CD4-positive, alpha-beta T cell (primary cell): ENCODE data around the gene GATAD2B. TPM values are rescaled to one million over a fixed set of nuclear protein-coding genes. Genes with fewer than 3 reads are reported as not detected.

Experiments used
- ATAC-seq: fragments of 200-7000 bp; cut with Tn5 transposase; one replicate; pipeline ENCODE4 v1.10.0; 2022; ENCODE audit warnings: mild to moderate bottlenecking; ENCODE audit not compliant: poor library complexity
- CTCF ChIA-PET: fragments of 350-600 bp; sonication (Branson Sonifier 250); formaldehyde crosslinking; loops from one replicate; lab custom pipeline; 2021; ENCODE audit warnings: antibody characterized with exemption, inconsistent platforms; lab: Charles Lee
- POLR2A ChIA-PET: fragments of 350-600 bp; sonication (Branson Sonifier 250); formaldehyde crosslinking; loops from one replicate; lab custom pipeline; 2021; ENCODE audit warnings: antibody characterized with exemption, inconsistent platforms; lab: Charles Lee
- DNase-seq, 14 experiments: peaks; one replicate each; pipeline ENCODE4 v3.0.0-alpha.2; 2013 to 2020; ENCODE audit warnings: mixed read lengths in 2 of 14
- H3K27ac ChIP-seq, 2 donors: one replicate each; pipeline versions ENCODE4 v1.5.1 to v1.7.0; 2013; ENCODE audit warnings: low read length in 2 of 2, low read depth in 1 of 2, mild to moderate bottlenecking in 1 of 2
- H3K27me3 ChIP-seq, 2 experiments: 1 replicate in 1 of 2; 2 replicates in 1 of 2; pipeline versions ENCODE4 v1.6.1 to v1.7.0; 2013; ENCODE audit warnings: low read length in 2 of 2, control low read depth in 1 of 2, mild to moderate bottlenecking in 1 of 2, moderate library complexity in 1 of 2; ENCODE audit not compliant: insufficient read depth in 2 of 2, control insufficient read depth in 1 of 2
- H3K36me3 ChIP-seq: one replicate; pipeline ENCODE4 v1.6.1; 2013; ENCODE audit warnings: low read length, control low read depth; ENCODE audit not compliant: insufficient read depth
- H3K4me1 ChIP-seq: one replicate; pipeline ENCODE4 v1.6.1; 2013; ENCODE audit warnings: low read length, control low read depth; ENCODE audit not compliant: insufficient read depth
- H3K4me3 ChIP-seq: one replicate; pipeline ENCODE4 v1.5.1; 2013; ENCODE audit warnings: mild to moderate bottlenecking, low read length, moderate library complexity
- H3K9me3 ChIP-seq, 2 experiments: 1 replicate in 1 of 2; 2 replicates in 1 of 2; pipeline versions ENCODE4 v1.6.1 to v1.7.0; 2013; ENCODE audit warnings: low read length in 2 of 2, mild to moderate bottlenecking in 2 of 2, control low read depth in 1 of 2, moderate library complexity in 1 of 2; ENCODE audit not compliant: control insufficient read depth in 1 of 2, insufficient read depth in 1 of 2
- H3K27ac Mint-ChIP-seq: one replicate; pipeline ENCODE4 v1.8.0; 2020; ENCODE audit warnings: mixed read lengths
- H3K27me3 Mint-ChIP-seq: one replicate; pipeline ENCODE4 v1.8.0; 2021; ENCODE audit warnings: mixed read lengths
- H3K36me3 Mint-ChIP-seq: one replicate; pipeline ENCODE4 v1.8.0; 2021; ENCODE audit warnings: low read depth, mixed read lengths
- H3K4me1 Mint-ChIP-seq: one replicate; pipeline ENCODE4 v1.8.0; 2021; ENCODE audit warnings: low read depth, mixed read lengths
- H3K4me3 Mint-ChIP-seq: one replicate; pipeline ENCODE4 v1.8.0; 2020; ENCODE audit warnings: mild to moderate bottlenecking, mixed read lengths
- H3K9me3 Mint-ChIP-seq: one replicate; pipeline ENCODE4 v1.8.0; 2020; ENCODE audit warnings: mixed read lengths
- CTCF ChIP-seq: fragments of 200-600 bp; IDR thresholded peaks from one replicate; pipeline ENCODE4 v1.8.0; 2022; ENCODE audit warnings: antibody characterized with exemption, mild to moderate bottlenecking
- intact Hi-C, 2 experiments: fragments of 100-400 bp; cut with DNase I in 1 of 2; cut with micrococcal nuclease in 1 of 2; formaldehyde crosslinking; loops; one replicate each; pipeline versions ENCODE4 v1.15.1 to v1.9.0; 2023 to 2025; cut with DNase I, micrococcal nuclease
- total RNA-seq, 174 experiments: library from RNA in 2 of 174; stranded (reverse) in 2 of 174; gene quantifications; one replicate each; pipeline ENCODE4 v1.2.3 and lab custom pipeline; 2021 to 2026

Gene GATAD2B
- total RNA-seq, 2 experiments from 2014 or later, result 51.6 to 52.3 TPM

- ChIA-PET POLR2A (interaction anchor here (0.6 to 5.0 kb wide), 17 partner anchors 9 to 1247 kb away, joined by 3 to 143 read pairs (median 10); partner anchors contain the start of genes CHTOP, CREB3L4, CRTC2 and GATAD2B), CTCF (interaction anchor here (0.6 to 3.5 kb wide), 23 partner anchors 9 to 150 kb away, joined by 3 to 31 read pairs (median 4); partner anchors contain the start of genes CREB3L4, CRTC2, GATAD2B and JTB)
- H3K27me3 Mint-ChIP-seq, result no peaks in the 10 kb centered on the region
- Histone ChIP-seq H3K36me3 (peaks cover 67% of the 10 kb centered on the region), H3K4me1 (peaks cover 50% of the 10 kb centered on the region), H3K27me3 (no peaks in the 10 kb centered on the region), H3K27ac (peak within 1 kb of the TSS; percentile 92 to 94), H3K9me3 (no peaks in the 10 kb centered on the region), H3K4me3 (peak within 1 kb of the TSS; percentile 84)
- peak; percentile 88 for TF ChIP-seq CTCF
- ATAC-seq, result peak; percentile 57
- H3K4me3 Mint-ChIP-seq, result peak within 1 kb of the TSS; percentile 89
- no peaks in the 10 kb centered on the region for H3K9me3 Mint-ChIP-seq
- H3K27ac Mint-ChIP-seq, result peak within 1 kb of the TSS; percentile 86
- H3K36me3 Mint-ChIP-seq, result peaks cover 82% of the 10 kb centered on the region
- intact Hi-C loops, result loop anchor here in 1 of 2 experiments (1.0 to 2.0 kb wide), 3 partner anchors 12 to 149 kb away; partner anchors contain the start of gene CRTC2
- H3K4me1 Mint-ChIP-seq, result peaks cover 38% of the 10 kb centered on the region
- peak; percentile 55 to 89 (median 70) for DNase-seq
Measured at GRCh38 chr1:153946622-153947241, 24.0 kb upstream of the GATAD2B start, which contains the start of gene DENND4B. Gene DENND4B, minus strand, starts transcription at chr1:153946718. Its CDS starts 2,344 bp downstream, at chr1:153944374.

- Histone ChIP-seq H3K27me3 (no peaks in the 10 kb centered on the region), H3K4me1 (peaks cover 57% of the 10 kb centered on the region), H3K9me3 (no peaks in the 10 kb centered on the region), H3K4me3 (peak overlapping the region; percentile 84), H3K27ac (peak overlapping the region; percentile 92 to 94), H3K36me3 (peaks cover 67% of the 10 kb centered on the region)
- Mint-ChIP-seq H3K36me3 (peaks cover 80% of the 10 kb centered on the region), H3K4me1 (peaks cover 38% of the 10 kb centered on the region), H3K27ac (peak overlapping the region; percentile 86), H3K9me3 (no peaks in the 10 kb centered on the region), H3K4me3 (peak overlapping the region; percentile 89), H3K27me3 (no peaks in the 10 kb centered on the region)
- intact Hi-C loops, result loop anchor here (1.0 to 2.0 kb wide), 5 partner anchors 12 to 149 kb away; partner anchors contain the start of genes CRTC2 (in 2 of the 2) and RPS27 (in 1 of the 2)
- TF ChIP-seq CTCF, result no peak
- peak; percentile 36 to 91 (median 66) for DNase-seq
- CTCF ChIA-PET, result interaction anchor here (0.7 to 3.5 kb wide), 23 partner anchors 9 to 149 kb away, joined by 3 to 31 read pairs (median 5); partner anchors contain the start of genes CREB3L4, CRTC2, GATAD2B and JTB
- peak; percentile 37 for ATAC-seq
- POLR2A ChIA-PET, result interaction anchor here (0.5 to 5.0 kb wide), 21 partner anchors 8 to 381 kb away, joined by 3 to 143 read pairs (median 7); partner anchors contain the start of genes CHTOP, CREB3L4, CRTC2 and GATAD2B
Measured at GRCh38 chr1:153945795-153946621, 23.2 kb upstream of the GATAD2B start.
